KOPT-K1 (cell line): Measurements from ENCODE around the gene KCNMA1.

ENCODE experiments used
- H3K27ac ChIP-seq: fragments of 200-600 bp; sonication (generic); 2 replicates; pipeline ENCODE4 v1.5.1; 2016; ENCODE audit warnings: antibody characterized with exemption, mild to moderate bottlenecking, low read depth, low read length; ENCODE audit not compliant: poor library complexity, severe bottlenecking
- H3K36me3 ChIP-seq: fragments of 200-600 bp; sonication (generic); 2 replicates; pipeline ENCODE4 v1.5.1; 2017; ENCODE audit warnings: antibody characterized with exemption, mild to moderate bottlenecking, low read length, moderate library complexity; ENCODE audit not compliant: insufficient read depth
- H3K9me3 ChIP-seq: fragments of 200-600 bp; sonication (generic); 2 replicates; pipeline ENCODE4 v1.5.1; 2017; ENCODE audit warnings: antibody characterized with exemption, low read length, mild to moderate bottlenecking; ENCODE audit not compliant: insufficient read depth, poor library complexity, severe bottlenecking

KCNMA1 gene

DNA sequence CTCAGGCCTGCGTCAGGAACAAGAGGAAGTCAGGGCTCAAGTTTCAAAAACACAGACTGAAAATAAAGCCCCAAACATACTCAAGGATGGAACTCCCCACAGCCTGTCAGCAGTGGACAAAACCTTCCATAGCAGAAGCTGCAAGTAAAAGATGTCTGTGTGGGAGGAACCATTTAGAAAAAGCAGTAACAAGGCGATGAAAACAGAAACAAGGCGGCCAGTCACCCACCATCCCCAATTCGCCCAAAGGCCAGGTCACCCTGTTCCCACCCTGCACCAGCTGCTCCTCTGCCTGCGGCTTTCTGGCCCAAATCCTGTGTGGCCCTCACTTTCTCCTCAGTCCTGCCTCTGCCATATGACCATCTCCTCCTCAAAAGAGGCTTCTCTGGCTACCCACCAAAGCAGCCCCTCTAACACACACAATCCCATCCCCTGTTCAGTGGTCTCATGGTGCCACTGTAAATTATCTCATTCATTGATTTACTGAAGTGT, 27.8 kb downstream of the KCNMA1 start:
- H3K36me3 ChIP-seq: no peaks in the 10 kb centered on the region
- H3K27ac ChIP-seq: no peak overlapping the region
- H3K9me3 ChIP-seq: no peaks in the 10 kb centered on the region

DNA sequence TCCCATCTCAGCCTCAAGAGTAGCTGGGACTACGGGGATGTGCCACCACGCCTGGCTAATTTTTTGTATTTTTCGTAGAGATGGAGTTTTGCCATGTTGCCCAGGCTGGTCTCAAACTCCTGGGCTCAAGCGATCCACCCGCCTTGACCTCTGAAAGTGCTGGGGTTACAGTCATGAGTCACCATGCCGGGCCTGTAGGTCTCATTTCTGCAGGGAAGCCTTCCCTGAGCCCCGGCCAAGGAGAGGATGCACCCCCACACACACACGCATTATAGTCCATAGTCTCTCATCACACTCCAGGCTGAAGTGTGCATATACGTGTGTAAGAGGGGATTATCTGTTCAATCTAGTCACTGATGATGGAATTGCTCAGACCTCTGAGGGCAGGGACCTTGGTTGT, 29.3 kb downstream of the KCNMA1 start:
- no peak overlapping the region for H3K27ac ChIP-seq
- no peaks in the 10 kb centered on the region for H3K9me3 ChIP-seq
- H3K36me3 ChIP-seq: no peaks in the 10 kb centered on the region

DNA sequence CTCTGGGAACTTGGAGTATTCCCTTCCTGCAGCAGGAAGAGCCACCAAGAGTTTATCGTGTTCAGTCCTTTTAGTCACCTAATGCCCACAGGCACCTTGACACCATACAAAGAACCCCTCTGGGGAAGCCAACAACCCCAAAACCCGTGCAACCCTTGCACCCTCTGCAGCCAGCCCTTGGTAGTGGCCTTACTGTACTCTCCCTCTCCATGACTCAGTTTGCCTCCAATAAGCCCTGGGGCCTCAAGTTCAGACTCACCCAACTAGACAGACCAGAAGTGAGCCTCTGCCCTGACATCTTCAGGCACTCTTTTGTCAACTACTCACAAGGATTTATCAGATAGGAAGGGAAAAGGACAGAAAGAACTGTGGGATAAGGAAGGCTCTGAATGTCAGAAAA, 30.9 kb downstream of the KCNMA1 start:
- H3K9me3 ChIP-seq: no peaks in the 10 kb centered on the region
- no peak overlapping the region for H3K27ac ChIP-seq
- H3K36me3 ChIP-seq: no peaks in the 10 kb centered on the region

DNA sequence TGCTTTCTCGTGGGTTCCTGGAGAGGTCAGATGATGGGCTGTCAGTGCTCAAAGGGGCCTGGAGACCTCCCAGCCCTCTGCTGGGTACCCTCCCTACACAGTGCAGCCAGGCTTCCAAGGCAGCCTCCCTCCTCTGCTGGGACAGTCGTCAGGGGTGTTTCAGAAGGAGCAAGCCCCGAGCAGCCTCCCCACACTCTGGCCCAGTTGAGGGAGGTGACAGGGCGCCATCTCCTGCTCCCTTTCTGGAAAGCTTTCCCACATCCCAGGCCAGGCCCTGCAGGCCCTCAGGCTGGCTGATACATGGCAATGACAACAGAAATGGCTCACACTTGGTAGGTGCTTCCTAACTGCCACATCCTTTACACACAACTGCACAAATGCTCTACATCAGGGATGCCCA, 32.1 kb downstream of the KCNMA1 start:
- no peaks in the 10 kb centered on the region for H3K36me3 ChIP-seq
- H3K27ac ChIP-seq: no peak overlapping the region
- no peaks in the 10 kb centered on the region for H3K9me3 ChIP-seq

- no peaks in the 10 kb centered on the region for H3K36me3 ChIP-seq
- H3K9me3 ChIP-seq: no peaks in the 10 kb centered on the region
- no peak overlapping the region for H3K27ac ChIP-seq
These were observed 32.7 kb downstream of the KCNMA1 start for GRCh38 chr10:77604941-77605351.

GRCh38 chr10:77604063-77604462, 33.5 kb downstream of the KCNMA1 start:
- H3K9me3 ChIP-seq: no peaks in the 10 kb centered on the region
- H3K27ac ChIP-seq: no peak overlapping the region
- H3K36me3 ChIP-seq: no peaks in the 10 kb centered on the region

DNA sequence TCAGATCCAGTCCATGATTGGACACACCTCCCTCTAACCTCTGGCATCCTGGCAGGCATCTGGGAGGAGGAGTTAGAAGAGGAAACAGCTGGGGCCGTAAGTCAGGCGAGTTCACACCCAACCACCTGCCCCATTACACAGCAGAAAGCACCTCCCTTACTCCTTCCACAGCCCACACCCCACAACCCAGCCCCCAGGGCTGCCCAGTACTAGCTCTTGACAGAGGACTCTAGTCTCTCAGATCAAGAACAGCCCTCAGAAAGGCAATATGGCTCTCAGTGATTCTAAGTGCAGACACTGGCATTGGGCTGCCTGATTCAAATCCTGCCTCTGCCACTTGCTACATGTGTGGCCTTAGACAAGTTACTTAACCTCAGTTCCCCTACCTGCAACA, 34.1 kb downstream of the KCNMA1 start:
- H3K9me3 ChIP-seq: no peaks in the 10 kb centered on the region
- no peaks in the 10 kb centered on the region for H3K36me3 ChIP-seq
- H3K27ac ChIP-seq: no peak overlapping the region

GRCh38 chr10:77602913-77603533, 34.6 kb downstream of the KCNMA1 start:
- H3K9me3 ChIP-seq: no peaks in the 10 kb centered on the region
- H3K36me3 ChIP-seq: no peaks in the 10 kb centered on the region
- H3K27ac ChIP-seq: no peak overlapping the region

DNA sequence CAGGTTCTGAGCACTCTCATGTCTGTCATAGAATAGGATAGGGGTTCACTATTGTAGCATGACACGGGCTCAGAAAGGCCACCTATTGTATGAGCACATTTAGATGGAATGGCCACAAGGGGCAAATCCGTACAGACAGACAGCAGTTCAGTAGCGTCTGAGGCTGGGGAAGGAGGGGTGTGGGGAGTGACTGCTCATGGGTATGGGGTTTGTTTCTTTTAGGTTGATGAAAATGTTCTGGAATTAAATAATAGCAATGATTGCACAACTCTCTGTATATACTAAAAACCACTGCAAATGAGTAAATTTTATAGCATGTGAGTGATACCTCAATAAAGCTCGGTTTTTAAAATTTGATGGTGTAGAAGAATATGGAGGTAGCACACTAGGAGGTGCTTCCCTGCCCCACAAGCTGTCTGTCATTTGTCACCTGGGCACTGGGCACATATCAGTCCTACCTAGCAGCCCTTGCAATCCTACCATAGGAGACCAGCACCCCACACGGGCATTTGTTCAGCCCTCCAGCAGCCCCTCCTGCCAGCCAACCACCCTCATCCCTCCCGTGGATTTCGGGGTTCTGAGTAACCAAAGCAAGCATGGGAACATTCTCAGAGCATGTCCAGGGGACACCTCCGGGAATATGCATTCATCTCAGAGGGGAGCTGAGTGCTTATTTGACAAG, 35.2 kb downstream of the KCNMA1 start:
- H3K36me3 ChIP-seq: no peaks in the 10 kb centered on the region
- H3K9me3 ChIP-seq: no peaks in the 10 kb centered on the region
- no peak overlapping the region for H3K27ac ChIP-seq

GRCh38 chr10:77601488-77601887, 36.1 kb downstream of the KCNMA1 start:
- no peaks in the 10 kb centered on the region for H3K9me3 ChIP-seq
- no peaks in the 10 kb centered on the region for H3K36me3 ChIP-seq
- H3K27ac ChIP-seq: no peak overlapping the region

GRCh38 chr10:77600640-77601039, 37.0 kb downstream of the KCNMA1 start:
- H3K27ac ChIP-seq: no peak overlapping the region
- H3K36me3 ChIP-seq: no peaks in the 10 kb centered on the region
- no peaks in the 10 kb centered on the region for H3K9me3 ChIP-seq

DNA sequence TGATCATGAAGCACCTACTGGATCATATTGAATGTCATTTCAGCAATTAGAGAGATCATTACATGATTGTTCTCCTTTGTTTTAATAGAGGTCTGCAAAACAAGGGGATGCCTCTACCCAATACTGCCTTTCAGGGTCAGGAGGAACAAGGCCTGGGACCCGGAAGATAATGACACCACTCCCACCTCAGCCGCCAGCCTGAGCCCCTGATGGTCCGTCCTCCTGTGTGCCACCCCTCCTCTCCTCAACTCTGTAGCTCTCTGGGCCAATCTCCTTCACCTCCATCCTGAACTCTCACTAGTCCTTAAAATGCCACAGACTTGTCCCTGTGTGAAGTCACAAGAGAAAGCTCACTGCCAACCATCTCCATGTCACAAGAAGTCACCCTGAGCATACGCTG, 38.0 kb downstream of the KCNMA1 start:
- H3K27ac ChIP-seq: no peak overlapping the region

DNA sequence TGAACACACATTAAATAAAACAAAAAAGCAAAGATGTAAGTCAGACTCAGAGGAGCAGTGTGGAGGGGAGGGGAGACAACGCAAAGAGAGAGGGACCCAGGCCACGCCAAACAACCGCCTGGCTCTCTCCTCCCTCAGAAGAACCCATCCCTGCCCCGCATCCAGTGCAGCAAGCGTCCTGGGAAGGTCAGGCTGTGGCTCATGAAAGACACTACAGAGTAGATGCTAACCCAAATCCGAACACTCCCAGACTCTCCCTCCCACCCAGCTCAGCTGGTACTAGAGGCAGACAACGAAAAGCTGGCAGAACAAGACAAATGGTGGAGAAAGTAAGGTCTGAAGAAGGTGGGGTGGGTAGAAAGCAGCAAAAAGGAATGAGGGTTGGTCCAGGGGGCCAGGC, 39.0 kb downstream of the KCNMA1 start:
- no peaks in the 10 kb centered on the region for H3K9me3 ChIP-seq
- no peaks in the 10 kb centered on the region for H3K36me3 ChIP-seq
- H3K27ac ChIP-seq: no peak overlapping the region

More for the DNA sequence above, 38.0 kb downstream of the KCNMA1 start:
- no peaks in the 10 kb centered on the region for H3K36me3 ChIP-seq
- H3K9me3 ChIP-seq: no peaks in the 10 kb centered on the region

DNA sequence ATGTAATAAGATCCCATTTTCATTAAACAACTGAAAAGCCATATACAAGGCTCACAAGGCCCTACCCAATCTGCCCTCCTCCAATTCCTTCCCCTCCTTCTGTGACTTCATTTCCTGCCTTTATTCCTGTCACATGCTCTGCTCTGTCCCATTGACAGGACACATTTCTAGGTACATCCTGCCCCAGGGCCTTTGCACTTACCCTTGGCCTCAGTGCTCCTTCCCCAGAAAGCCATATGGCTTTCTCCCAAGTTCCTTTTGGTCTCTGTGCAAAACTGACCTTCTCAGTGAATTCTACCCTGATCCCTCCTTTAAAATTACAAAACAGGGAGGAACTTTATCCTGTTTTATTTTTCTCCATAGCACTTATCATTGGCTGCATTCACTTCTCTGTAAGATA, 40.0 kb downstream of the KCNMA1 start:
- no peaks in the 10 kb centered on the region for H3K36me3 ChIP-seq
- no peak overlapping the region for H3K27ac ChIP-seq
- no peaks in the 10 kb centered on the region for H3K9me3 ChIP-seq

- Histone ChIP-seq H3K27ac (no peak overlapping the region), H3K36me3 (no peaks in the 10 kb centered on the region), H3K9me3 (no peaks in the 10 kb centered on the region)
These were observed 43.2 kb downstream of the KCNMA1 start for GRCh38 chr10:77594471-77594783.

GRCh38 chr10:77593771-77594470, 43.7 kb downstream of the KCNMA1 start:
- H3K36me3 ChIP-seq: no peaks in the 10 kb centered on the region
- H3K9me3 ChIP-seq: no peaks in the 10 kb centered on the region
- no peak overlapping the region for H3K27ac ChIP-seq
